Loucy (cell line): ENCODE results near the gene CUL2.

ENCODE experiments used
- EZH2phosphoT487 ChIP-seq: fragments of 200-600 bp; IDR thresholded peaks from 2 replicates; pipeline ENCODE4 v1.6.1; 2018; ENCODE audit warnings: antibody characterized with exemption, mild to moderate bottlenecking, moderate library complexity, borderline replicate concordance
- TF ChIP-seq, protein P1 (sequence below): fragments of 200-600 bp; sonication (generic); conservative IDR thresholded peaks from 2 replicates; pipeline ENCODE4 v1.5.1; 2014; ENCODE audit warnings: mild to moderate bottlenecking, antibody characterized with exemption, low read length

DNA sequence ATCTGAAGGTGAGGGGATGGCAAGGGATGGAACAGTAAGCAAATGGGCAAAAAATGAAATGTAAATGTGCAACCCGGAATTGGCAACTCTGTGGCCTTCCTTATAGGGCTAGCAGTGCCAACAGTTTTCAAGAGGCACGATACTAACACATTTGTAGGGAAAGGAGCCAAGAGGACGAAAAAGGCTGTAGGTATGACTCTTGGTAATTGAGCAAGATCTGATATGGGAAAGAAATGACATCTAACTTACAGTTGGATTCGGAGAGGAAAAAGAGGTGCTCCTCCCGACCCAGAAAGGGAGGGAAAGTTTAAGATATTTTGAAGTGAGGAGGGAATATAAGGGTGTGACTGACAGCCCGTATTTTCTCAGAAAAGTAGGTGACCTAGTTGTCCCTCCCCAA, 34.4 kb upstream of the CUL2 start:
- TF ChIP-seq, protein P1, sequence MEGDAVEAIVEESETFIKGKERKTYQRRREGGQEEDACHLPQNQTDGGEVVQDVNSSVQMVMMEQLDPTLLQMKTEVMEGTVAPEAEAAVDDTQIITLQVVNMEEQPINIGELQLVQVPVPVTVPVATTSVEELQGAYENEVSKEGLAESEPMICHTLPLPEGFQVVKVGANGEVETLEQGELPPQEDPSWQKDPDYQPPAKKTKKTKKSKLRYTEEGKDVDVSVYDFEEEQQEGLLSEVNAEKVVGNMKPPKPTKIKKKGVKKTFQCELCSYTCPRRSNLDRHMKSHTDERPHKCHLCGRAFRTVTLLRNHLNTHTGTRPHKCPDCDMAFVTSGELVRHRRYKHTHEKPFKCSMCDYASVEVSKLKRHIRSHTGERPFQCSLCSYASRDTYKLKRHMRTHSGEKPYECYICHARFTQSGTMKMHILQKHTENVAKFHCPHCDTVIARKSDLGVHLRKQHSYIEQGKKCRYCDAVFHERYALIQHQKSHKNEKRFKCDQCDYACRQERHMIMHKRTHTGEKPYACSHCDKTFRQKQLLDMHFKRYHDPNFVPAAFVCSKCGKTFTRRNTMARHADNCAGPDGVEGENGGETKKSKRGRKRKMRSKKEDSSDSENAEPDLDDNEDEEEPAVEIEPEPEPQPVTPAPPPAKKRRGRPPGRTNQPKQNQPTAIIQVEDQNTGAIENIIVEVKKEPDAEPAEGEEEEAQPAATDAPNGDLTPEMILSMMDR = no peak
- TF ChIP-seq EZH2phosphoT487 = no peak
